ENCODE data around the gene PIK3R5.

The PIK3R5 gene

DNA sequence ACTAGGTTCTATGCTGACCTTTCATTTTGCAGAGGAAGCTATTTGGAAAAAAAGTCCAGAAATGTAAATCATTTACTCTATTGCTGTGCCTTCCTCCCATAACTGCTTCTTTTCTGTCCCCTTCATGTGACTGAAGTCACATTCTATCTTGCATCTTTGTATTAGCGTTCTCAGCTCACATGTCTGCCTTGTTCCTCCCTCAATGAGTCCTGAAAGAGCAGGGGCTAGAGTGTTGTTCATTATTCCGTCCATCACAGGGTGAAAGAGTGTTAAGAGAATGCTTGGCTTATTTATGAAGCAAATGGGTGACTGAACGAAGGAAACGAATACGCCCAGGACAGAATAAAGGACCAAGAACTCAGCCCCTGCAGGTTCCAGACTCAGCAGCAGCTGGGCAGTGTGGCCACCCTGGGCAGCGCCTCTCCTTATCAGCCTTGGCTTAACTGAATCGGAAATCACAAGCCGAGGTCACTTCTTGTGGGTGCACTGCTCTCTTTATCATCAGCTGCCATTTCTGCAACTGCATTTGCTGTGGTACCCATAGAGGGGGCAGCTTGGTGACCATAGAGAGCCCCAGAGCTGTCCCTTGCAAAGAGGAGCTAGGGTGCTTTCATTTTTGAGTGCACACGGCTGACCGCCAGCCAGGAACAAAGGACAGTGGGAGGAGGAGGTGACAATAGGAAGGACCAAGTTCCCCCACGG is 96.2 kb downstream of the PIK3R5 start:
- TF ChIP-seq, protein P1, sequence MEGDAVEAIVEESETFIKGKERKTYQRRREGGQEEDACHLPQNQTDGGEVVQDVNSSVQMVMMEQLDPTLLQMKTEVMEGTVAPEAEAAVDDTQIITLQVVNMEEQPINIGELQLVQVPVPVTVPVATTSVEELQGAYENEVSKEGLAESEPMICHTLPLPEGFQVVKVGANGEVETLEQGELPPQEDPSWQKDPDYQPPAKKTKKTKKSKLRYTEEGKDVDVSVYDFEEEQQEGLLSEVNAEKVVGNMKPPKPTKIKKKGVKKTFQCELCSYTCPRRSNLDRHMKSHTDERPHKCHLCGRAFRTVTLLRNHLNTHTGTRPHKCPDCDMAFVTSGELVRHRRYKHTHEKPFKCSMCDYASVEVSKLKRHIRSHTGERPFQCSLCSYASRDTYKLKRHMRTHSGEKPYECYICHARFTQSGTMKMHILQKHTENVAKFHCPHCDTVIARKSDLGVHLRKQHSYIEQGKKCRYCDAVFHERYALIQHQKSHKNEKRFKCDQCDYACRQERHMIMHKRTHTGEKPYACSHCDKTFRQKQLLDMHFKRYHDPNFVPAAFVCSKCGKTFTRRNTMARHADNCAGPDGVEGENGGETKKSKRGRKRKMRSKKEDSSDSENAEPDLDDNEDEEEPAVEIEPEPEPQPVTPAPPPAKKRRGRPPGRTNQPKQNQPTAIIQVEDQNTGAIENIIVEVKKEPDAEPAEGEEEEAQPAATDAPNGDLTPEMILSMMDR (IDR thresholded peaks at IDR 0.05; ENCODE audit: low read depth, low read length), result no peak
- no peak overlapping the region for H3K4me3 ChIP-seq (ENCODE audit: low read depth, low read length)

DNA sequence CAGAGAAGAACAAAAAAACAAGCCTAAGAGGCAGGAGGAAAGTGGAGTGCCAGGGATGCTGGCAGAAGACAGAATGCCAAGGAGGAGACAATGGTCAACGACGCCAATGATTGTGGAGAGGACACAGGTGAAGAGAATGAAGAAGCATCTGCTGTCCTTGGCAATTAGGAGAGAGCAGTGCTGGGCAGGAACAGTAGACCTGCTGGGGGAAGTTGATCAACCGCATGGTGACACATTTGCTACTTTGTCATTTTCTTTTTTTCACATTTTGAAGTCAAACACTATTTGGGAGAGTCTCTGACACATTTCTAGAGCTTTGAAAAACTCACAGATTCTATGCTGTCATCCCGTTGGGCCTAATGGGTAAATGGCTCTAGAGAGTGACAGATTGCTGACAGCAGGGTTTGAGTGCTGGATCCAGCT is 97.0 kb downstream of the PIK3R5 start:
- no peak overlapping the region for H3K4me3 ChIP-seq (ENCODE audit: low read depth, low read length)
- TF ChIP-seq, protein P1 (IDR thresholded peaks at IDR 0.05; ENCODE audit: low read depth, low read length), result no peak

DNA sequence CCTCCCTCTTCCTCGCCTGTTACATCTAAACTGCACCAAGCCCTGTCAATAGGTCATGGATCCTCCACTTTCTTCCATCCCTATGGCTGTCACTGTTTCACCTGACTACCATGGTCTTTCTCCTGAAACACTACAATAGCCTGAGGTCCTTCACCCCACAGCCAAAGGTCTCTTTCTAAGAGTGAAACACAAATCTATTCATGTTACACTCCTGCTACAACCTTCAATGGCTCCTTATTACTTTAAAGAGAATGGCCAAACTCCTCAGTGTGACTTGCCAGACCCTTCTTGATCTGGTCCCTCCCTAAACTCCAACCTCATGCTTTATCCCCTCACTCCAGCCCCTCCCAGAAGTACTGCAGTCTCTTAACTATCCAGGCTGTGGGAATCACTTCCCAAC is 97.4 kb downstream of the PIK3R5 start:
- no peak overlapping the region for H3K4me3 ChIP-seq (ENCODE audit: low read depth, low read length)
- TF ChIP-seq, protein P1 (IDR thresholded peaks at IDR 0.05; ENCODE audit: low read depth, low read length), result no peak

DNA sequence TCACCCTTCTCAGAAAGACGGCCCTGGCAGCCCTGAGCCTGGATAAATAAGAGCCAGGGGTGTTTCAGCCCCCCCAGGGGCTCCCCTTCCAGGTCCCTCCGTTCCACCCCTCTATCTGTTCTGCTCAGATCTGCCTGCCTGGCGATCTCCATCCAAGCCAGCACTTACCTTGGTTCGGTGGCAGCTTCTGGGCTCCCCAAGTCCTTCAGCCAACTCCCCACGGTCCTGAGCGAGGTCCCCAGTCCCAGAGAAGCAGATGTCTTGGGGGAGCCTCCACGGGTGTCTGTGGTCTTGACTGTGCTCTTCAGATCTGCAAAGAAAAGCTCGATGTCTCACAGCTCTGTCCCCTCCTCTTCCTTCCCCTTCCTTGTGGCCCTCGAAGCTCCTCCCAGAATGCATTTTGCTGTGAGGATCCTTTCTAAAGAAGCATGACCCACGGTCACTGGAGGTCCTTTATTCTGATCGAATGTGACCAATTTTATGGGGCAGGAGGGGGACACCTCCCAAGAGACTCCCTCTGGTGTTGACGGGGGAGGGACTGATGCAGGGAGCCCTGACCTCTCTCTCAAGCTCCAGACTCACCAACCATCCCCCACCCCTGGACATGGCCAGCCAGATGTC is 98.0 kb downstream of the PIK3R5 start, which contains the start of gene PIK3R6:
Gene PIK3R6, minus strand, starts transcription at position 314 of the 621 bp plus-strand sequence. CDS start 17,880 bp downstream, outside the sequence.
- H3K4me3 ChIP-seq (ENCODE audit: low read depth, low read length), result no peak within 1 kb of the TSS
- TF ChIP-seq, protein P1 (IDR thresholded peaks at IDR 0.05; ENCODE audit: low read depth, low read length), result no peak

DNA sequence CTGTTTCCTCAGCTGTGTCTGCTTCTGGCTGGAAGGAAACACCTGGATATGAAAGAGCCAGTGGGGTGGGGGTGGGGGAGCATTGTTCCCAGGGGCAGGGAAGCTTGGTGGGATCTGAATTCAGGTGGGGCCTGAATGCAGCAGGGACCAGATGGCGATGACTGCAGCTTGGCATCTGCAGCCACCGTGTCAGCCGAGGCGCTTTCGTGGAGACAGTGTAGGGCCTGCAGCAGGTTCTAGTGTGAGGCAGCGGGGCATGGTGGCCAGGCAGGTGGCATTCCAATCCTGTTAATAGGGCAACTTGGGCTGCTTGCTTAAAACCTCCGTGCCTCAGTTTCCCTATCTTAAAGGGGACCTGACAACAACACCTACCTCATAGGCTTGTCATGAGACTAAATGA is 99.7 kb downstream of the PIK3R5 start:
- TF ChIP-seq, protein P1 (IDR thresholded peaks at IDR 0.05; ENCODE audit: low read depth, low read length), result no peak

DNA sequence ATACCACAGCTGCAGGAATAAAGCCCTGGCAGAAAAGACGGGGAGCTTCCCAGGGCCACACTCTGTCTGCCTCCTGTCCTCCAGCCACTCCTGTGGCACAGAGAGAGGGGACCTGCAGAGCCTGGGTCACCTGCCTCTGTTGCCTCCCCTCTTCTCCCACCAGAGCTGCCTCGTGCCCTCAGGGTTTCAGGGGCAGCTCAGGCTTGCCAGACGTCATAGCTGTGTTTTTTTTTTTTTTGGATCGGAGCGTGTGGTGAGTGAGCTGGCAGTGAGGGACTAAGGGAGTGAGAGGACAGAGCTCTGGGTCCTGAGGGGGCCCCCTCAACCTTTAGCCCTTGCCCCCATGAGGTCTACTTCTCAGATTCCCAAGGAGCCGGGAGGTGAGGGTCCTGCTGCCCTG is 100.1 kb downstream of the PIK3R5 start:
- no peak overlapping the region for H3K4me3 ChIP-seq (ENCODE audit: low read depth, low read length)
- TF ChIP-seq, protein P1 (IDR thresholded peaks at IDR 0.05; ENCODE audit: low read depth, low read length), result no peak

More for the DNA sequence above, 99.7 kb downstream of the PIK3R5 start:
- H3K4me3 ChIP-seq (ENCODE audit: low read depth, low read length), result no peak overlapping the region

Measured in WI38 (cell line).